Lower leg skin (tissue), 3 donors: ENCODE measurements around the gene STXBP6.

Experiments used
- POLR2A ChIP-seq, 2 donors: fragments of 450-650 bp; IDR thresholded peaks; one replicate each; pipeline ENCODE4 v1.6.1; 2016 to 2017; ENCODE audit warnings: antibody characterized with exemption in 2 of 2, mild to moderate bottlenecking in 1 of 2, moderate library complexity in 1 of 2
- TF ChIP-seq, protein P1 (sequence below), 3 donors: fragments of 450-650 bp; IDR thresholded peaks; one replicate each; pipeline ENCODE4 v1.5.1; 2016; ENCODE audit warnings: antibody characterized with exemption in 3 of 3, mild to moderate bottlenecking in 3 of 3, moderate library complexity in 2 of 3

DNA sequence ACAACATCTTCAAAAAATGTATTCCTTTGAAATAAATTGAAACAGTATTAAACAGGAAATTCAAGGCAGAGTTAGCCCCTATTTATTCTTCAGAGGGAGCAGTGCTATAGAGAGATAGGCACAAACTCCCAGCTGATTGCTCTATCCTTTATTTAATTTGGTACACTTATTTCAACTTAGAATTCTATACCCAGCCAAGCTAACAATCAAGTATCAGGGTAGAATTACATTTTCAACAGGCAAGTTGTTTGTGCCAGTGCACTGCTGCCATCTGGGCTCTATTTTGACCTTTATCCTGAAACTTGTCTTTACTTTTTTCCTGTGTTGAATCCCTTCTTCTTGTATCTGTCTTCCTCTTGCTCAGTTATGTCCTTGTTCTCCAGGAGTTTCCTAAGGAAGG lies 159.2 kb downstream of the STXBP6 start:
- TF ChIP-seq, protein P1, sequence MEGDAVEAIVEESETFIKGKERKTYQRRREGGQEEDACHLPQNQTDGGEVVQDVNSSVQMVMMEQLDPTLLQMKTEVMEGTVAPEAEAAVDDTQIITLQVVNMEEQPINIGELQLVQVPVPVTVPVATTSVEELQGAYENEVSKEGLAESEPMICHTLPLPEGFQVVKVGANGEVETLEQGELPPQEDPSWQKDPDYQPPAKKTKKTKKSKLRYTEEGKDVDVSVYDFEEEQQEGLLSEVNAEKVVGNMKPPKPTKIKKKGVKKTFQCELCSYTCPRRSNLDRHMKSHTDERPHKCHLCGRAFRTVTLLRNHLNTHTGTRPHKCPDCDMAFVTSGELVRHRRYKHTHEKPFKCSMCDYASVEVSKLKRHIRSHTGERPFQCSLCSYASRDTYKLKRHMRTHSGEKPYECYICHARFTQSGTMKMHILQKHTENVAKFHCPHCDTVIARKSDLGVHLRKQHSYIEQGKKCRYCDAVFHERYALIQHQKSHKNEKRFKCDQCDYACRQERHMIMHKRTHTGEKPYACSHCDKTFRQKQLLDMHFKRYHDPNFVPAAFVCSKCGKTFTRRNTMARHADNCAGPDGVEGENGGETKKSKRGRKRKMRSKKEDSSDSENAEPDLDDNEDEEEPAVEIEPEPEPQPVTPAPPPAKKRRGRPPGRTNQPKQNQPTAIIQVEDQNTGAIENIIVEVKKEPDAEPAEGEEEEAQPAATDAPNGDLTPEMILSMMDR (IDR thresholded peaks at IDR 0.05) = no peak
- no peak for TF ChIP-seq POLR2A (IDR thresholded peaks at IDR 0.05)
